Measurements from ENCODE around the gene TBK1. TPM values are rescaled to one million over a fixed set of nuclear protein-coding genes. Genes with fewer than 3 reads are reported as not detected.

Gene TBK1
- total RNA-seq, 3 donors from 2014 or later (not counting 1 experiment from before 2014, with no cell fraction given): 48.4 to 57.1 (median 48.8) TPM

DNA sequence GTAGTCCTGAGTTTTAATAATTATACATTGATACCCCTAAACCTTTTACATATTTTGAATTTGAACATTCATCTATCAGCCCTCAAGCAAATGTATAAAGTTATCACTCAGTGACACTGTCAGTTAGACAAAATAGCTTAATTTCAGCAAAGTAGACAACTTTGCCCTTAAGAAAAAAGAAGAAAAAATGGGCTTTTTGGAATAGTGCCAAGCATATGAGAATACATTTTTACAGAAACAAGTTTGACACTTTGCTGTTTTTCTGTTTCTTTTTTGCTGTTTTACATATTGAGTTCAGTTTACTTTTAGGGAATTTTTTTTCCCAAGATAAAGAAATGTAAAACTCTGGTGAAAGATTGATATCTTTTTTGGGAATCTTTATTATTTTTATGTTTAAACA, 14.3 kb downstream of the TBK1 start:
- TF ChIP-seq, protein P1, sequence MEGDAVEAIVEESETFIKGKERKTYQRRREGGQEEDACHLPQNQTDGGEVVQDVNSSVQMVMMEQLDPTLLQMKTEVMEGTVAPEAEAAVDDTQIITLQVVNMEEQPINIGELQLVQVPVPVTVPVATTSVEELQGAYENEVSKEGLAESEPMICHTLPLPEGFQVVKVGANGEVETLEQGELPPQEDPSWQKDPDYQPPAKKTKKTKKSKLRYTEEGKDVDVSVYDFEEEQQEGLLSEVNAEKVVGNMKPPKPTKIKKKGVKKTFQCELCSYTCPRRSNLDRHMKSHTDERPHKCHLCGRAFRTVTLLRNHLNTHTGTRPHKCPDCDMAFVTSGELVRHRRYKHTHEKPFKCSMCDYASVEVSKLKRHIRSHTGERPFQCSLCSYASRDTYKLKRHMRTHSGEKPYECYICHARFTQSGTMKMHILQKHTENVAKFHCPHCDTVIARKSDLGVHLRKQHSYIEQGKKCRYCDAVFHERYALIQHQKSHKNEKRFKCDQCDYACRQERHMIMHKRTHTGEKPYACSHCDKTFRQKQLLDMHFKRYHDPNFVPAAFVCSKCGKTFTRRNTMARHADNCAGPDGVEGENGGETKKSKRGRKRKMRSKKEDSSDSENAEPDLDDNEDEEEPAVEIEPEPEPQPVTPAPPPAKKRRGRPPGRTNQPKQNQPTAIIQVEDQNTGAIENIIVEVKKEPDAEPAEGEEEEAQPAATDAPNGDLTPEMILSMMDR (IDR thresholded peaks at IDR 0.05): no peak
- peaks cover 69% of the 10 kb centered on the region for H3K36me3 ChIP-seq (ENCODE audit: control insufficient read depth, insufficient read depth, low read length)
- Mint-ChIP-seq H3K9me3 (no peaks in the 10 kb centered on the region), H3K4me3 (no peak overlapping the region), H3K36me3 (peaks cover 12% of the 10 kb centered on the region), H3K27me3 (ENCODE audit: low read depth in 2 of 2) (no peaks in the 10 kb centered on the region), H3K27ac (peak overlapping the region in 1 of 2 donors; percentile 46), H3K4me1 (peaks cover 13 to 24% of the 10 kb centered on the region in 2 donors)
- H3K9me3 ChIP-seq (ENCODE audit: control insufficient read depth, insufficient read depth, low read length): no peaks in the 10 kb centered on the region
- H3K27ac ChIP-seq (ENCODE audit: low read length): no peak overlapping the region
- no peak for DNase-seq
- H3K4me1 ChIP-seq (ENCODE audit: control insufficient read depth, insufficient read depth, low read length): no peaks in the 10 kb centered on the region
- no peak for ATAC-seq
- no peaks in the 10 kb centered on the region for H3K27me3 ChIP-seq (ENCODE audit: control insufficient read depth, insufficient read depth, low read length)
- H3K4me3 ChIP-seq (ENCODE audit: low read length): no peak overlapping the region
- intact Hi-C loops (cut with micrococcal nuclease): no loop called here

DNA sequence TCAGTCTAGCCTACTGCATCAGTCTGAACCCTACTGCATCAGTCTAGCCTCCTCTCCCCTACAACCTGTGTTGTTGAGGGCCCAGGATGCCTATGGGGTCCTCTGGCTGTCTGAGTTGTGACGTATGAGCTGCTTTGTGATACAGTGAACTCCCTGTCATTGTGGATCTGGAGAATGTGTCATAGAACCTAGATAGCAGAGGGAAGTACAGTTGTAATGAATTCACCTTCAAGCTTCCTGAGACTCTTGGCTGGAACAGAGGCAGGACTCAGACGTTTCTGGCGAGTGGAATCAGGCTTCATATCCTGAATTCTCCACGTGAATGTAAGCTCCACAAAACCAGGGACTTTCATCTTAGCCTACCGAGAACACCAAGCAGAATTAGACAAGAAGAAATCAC, 17.0 kb downstream of the TBK1 start:
- no peaks in the 10 kb centered on the region for H3K27me3 ChIP-seq (ENCODE audit: control insufficient read depth, insufficient read depth, low read length)
- no peak overlapping the region for H3K27ac ChIP-seq (ENCODE audit: low read length)
- intact Hi-C loops (cut with micrococcal nuclease): no loop called here
- H3K9me3 Mint-ChIP-seq: no peaks in the 10 kb centered on the region
- H3K36me3 ChIP-seq (ENCODE audit: control insufficient read depth, insufficient read depth, low read length): peaks cover 71% of the 10 kb centered on the region
- H3K4me1 Mint-ChIP-seq: peaks cover 25 to 30% of the 10 kb centered on the region in 2 donors
- no peaks in the 10 kb centered on the region for H3K4me1 ChIP-seq (ENCODE audit: control insufficient read depth, insufficient read depth, low read length)
- H3K27me3 Mint-ChIP-seq (ENCODE audit: low read depth in 2 of 2): no peaks in the 10 kb centered on the region
- TF ChIP-seq, protein P1 (IDR thresholded peaks at IDR 0.05): no peak
- H3K4me3 ChIP-seq (ENCODE audit: low read length): no peak overlapping the region
- peaks cover 12% of the 10 kb centered on the region for H3K36me3 Mint-ChIP-seq
- H3K27ac Mint-ChIP-seq: peak overlapping the region in 1 of 2 donors; percentile 68
- ATAC-seq (no peak), DNase-seq (no peak)
- H3K9me3 ChIP-seq (ENCODE audit: control insufficient read depth, insufficient read depth, low read length): no peaks in the 10 kb centered on the region
- 84% methylated on average over 5 of the region's 5 CpGs for WGBS (ENCODE audit: insufficient coverage)
- no peak overlapping the region for H3K4me3 Mint-ChIP-seq

DNA sequence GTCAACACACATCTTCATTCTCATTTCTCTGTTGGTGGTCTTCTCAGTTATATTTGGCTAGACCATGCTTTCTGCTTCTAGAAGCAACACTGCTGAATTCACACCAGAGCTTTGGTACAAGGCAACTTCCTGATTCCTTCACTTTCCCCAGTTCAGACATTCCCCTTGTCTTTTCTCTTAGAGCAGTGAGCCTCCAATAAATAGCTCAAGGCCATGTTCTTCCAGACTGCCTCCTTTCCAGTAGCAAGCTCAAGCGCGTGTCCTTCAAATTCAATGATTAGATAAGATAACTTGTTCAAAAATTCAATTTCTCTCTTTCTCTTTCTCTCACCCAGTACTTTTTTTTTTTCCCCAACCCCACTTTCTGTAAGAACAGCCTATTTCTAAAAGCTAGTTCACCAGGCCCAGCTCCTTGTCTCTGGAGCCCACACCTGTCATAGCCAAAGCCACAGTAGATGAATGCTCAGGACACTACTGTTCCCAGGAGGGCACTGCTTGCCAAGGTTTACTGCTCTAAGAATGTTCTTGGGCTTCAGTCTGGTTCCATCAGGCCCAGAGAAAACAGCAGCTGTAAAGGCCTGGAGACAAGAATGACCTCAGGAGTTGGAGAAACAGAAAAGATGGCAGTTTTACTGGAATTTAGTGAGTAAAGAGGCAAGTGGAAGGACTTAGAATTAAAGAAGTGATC, 17.7 kb downstream of the TBK1 start:
- H3K36me3 Mint-ChIP-seq: peaks cover 9% of the 10 kb centered on the region
- H3K27me3 Mint-ChIP-seq (ENCODE audit: low read depth in 2 of 2): no peaks in the 10 kb centered on the region
- no peak overlapping the region for H3K4me3 ChIP-seq (ENCODE audit: low read length)
- no peak overlapping the region for H3K27ac ChIP-seq (ENCODE audit: low read length)
- intact Hi-C loops (cut with micrococcal nuclease): no loop called here
- TF ChIP-seq, protein P1 (IDR thresholded peaks at IDR 0.05): no peak
- H3K9me3 Mint-ChIP-seq: no peaks in the 10 kb centered on the region
- no peaks in the 10 kb centered on the region for H3K4me1 ChIP-seq (ENCODE audit: control insufficient read depth, insufficient read depth, low read length)
- no peaks in the 10 kb centered on the region for H3K27me3 ChIP-seq (ENCODE audit: control insufficient read depth, insufficient read depth, low read length)
- peak overlapping the region; percentile 37 to 68 for H3K27ac Mint-ChIP-seq
- DNase-seq: no peak
- 100% methylated on average over 2 of the region's 2 CpGs for WGBS (ENCODE audit: insufficient coverage)
- H3K9me3 ChIP-seq (ENCODE audit: control insufficient read depth, insufficient read depth, low read length): no peaks in the 10 kb centered on the region
- no peak overlapping the region for H3K4me3 Mint-ChIP-seq
- H3K36me3 ChIP-seq (ENCODE audit: control insufficient read depth, insufficient read depth, low read length): peaks cover 71% of the 10 kb centered on the region
- no peak for ATAC-seq
- peaks cover 25 to 30% of the 10 kb centered on the region in 2 donors for H3K4me1 Mint-ChIP-seq

DNA sequence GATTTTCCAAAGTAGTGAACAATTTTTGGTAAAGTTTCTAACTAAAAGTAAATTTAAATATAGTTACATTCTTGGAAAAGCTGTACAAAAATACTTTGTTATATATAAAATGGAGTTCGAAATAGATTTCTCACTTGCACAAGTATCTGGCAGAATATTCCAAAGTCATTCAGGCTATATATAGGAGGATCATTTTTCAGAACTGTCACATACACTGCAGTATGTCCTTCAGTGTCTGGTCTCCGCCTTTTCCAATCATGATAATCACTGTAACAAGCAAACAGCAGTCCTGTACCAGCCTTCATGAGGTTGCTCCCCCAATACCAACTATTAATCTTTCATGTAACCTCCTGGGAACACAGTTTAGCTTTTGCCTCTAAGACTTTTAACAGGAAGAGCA, 18.6 kb downstream of the TBK1 start:
- Mint-ChIP-seq H3K4me3 (no peak overlapping the region), H3K27me3 (ENCODE audit: low read depth in 2 of 2) (no peaks in the 10 kb centered on the region), H3K27ac (peak overlapping the region in 1 of 2 donors; percentile 67), H3K36me3 (peaks cover 10% of the 10 kb centered on the region), H3K4me1 (peaks cover 23 to 30% of the 10 kb centered on the region in 2 donors), H3K9me3 (no peaks in the 10 kb centered on the region)
- 100% methylated on average over 1 of the region's 2 CpGs for WGBS (ENCODE audit: insufficient coverage)
- no peaks in the 10 kb centered on the region for H3K4me1 ChIP-seq (ENCODE audit: control insufficient read depth, insufficient read depth, low read length)
- H3K36me3 ChIP-seq (ENCODE audit: control insufficient read depth, insufficient read depth, low read length): peaks cover 67% of the 10 kb centered on the region
- no peak overlapping the region for H3K27ac ChIP-seq (ENCODE audit: low read length)
- H3K27me3 ChIP-seq (ENCODE audit: control insufficient read depth, insufficient read depth, low read length): no peaks in the 10 kb centered on the region
- ATAC-seq (no peak), DNase-seq (no peak)
- H3K4me3 ChIP-seq (ENCODE audit: low read length): no peak overlapping the region
- intact Hi-C loops (cut with micrococcal nuclease): no loop called here
- H3K9me3 ChIP-seq (ENCODE audit: control insufficient read depth, insufficient read depth, low read length): no peaks in the 10 kb centered on the region
- TF ChIP-seq, protein P1 (IDR thresholded peaks at IDR 0.05): no peak

Data from natural killer cell (primary cell).